Right hindlimb (tissue), 1 donor: ENCODE data around the gene PLPPR2.
"Not testable (repeated sequence)": the region's sequence is repeated elsewhere in the genome, so short reads cannot be mapped to it uniquely, and the experiment has no call there.

ENCODE experiments used
- DNase-seq: peaks from one replicate; pipeline ENCODE4 v3.0.0-alpha.2; 2018

The PLPPR2 gene

GRCh38 chr19:11401808-11402543, 46.7 kb downstream of the PLPPR2 start:
- DNase-seq, result no peak

- no peak for DNase-seq
Observed at GRCh38 chr19:11404588-11405222, 49.5 kb downstream of the PLPPR2 start.

- no peak for DNase-seq
Observed at GRCh38 chr19:11405846-11406643, 50.8 kb downstream of the PLPPR2 start.

GRCh38 chr19:11406703-11407236, 51.5 kb downstream of the PLPPR2 start:
- DNase-seq, result not testable (repeated sequence)

GRCh38 chr19:11408591-11408990, 53.4 kb downstream of the PLPPR2 start:
- no peak for DNase-seq

GRCh38 chr19:11410682-11411081, 55.5 kb downstream of the PLPPR2 start:
- no peak for DNase-seq

- DNase-seq, result no peak
Observed at GRCh38 chr19:11414544-11414943, 59.3 kb downstream of the PLPPR2 start.
